ENCODE results near the gene RRP9.

The RRP9 gene

DNA sequence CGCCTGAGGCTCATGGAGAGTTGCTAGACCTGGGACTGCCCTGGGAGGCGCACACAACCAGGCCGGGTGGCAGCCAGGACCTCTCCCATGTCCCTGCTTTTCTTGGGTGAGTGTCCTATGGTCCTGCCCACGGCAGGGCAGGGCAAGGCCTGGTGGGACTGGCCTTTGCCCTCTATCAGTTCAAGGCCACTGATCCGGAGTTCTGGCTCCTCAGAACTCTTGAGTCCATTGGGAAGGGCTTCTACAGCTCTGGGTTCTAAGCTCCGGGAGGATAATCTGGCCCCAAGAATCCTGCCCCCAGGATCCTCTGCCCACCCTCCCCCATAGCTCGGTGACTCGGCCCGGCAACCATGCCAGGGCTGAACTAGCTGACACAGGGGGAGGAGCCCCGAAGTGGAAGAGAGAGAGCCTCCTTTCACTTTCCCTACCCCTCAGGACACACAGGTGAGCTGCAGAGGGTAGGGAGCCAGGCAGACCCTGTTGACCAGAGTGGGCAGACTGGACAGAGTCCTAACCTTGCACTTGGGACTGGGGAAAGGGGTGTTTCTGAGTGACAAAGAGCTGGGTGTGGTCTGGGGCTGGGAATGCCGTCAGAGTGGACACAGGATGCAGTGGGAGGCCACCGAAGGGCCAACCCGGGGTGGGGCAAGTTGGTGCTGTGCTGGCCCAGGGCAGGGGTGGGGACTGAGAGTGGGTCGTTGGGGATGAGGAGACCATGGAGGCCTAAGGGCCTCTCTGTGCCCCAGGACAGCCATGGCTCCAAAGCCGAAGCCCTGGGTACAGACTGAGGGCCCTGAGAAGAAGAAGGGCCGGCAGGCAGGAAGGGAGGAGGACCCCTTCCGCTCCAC, 1.1 kb upstream of the RRP9 start:
- TF ChIP-seq, protein P1, sequence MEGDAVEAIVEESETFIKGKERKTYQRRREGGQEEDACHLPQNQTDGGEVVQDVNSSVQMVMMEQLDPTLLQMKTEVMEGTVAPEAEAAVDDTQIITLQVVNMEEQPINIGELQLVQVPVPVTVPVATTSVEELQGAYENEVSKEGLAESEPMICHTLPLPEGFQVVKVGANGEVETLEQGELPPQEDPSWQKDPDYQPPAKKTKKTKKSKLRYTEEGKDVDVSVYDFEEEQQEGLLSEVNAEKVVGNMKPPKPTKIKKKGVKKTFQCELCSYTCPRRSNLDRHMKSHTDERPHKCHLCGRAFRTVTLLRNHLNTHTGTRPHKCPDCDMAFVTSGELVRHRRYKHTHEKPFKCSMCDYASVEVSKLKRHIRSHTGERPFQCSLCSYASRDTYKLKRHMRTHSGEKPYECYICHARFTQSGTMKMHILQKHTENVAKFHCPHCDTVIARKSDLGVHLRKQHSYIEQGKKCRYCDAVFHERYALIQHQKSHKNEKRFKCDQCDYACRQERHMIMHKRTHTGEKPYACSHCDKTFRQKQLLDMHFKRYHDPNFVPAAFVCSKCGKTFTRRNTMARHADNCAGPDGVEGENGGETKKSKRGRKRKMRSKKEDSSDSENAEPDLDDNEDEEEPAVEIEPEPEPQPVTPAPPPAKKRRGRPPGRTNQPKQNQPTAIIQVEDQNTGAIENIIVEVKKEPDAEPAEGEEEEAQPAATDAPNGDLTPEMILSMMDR (IDR thresholded peaks at IDR 0.05; ENCODE audit: insufficient read depth, low read depth, low read length, missing control alignments) = no peak
- peak overlapping the region; percentile 45 for H3K4me3 ChIP-seq (ENCODE audit: low read length)
- peak; percentile 43 for DNase-seq (ENCODE audit: low read depth)

DNA sequence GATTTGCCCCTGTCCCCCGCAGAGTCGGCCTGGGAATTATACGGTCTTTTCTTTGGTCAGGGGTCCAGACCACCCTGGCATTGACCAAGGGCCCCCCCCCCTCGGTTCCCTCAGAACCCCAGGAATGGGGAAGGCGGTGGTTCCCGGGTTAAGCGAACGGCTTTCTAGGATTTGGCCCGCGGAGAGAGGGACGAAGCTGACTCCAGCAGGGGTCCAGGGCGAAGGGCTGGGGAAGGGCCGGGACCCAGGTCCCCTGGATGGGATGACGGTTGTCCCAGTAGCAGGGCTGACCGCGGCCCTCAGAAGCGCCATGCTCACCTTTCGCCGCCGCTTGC, 274 bp downstream of the RRP9 start:
- TF ChIP-seq, protein P1 (IDR thresholded peaks at IDR 0.05; ENCODE audit: insufficient read depth, low read depth, low read length, missing control alignments) = no peak

DNA sequence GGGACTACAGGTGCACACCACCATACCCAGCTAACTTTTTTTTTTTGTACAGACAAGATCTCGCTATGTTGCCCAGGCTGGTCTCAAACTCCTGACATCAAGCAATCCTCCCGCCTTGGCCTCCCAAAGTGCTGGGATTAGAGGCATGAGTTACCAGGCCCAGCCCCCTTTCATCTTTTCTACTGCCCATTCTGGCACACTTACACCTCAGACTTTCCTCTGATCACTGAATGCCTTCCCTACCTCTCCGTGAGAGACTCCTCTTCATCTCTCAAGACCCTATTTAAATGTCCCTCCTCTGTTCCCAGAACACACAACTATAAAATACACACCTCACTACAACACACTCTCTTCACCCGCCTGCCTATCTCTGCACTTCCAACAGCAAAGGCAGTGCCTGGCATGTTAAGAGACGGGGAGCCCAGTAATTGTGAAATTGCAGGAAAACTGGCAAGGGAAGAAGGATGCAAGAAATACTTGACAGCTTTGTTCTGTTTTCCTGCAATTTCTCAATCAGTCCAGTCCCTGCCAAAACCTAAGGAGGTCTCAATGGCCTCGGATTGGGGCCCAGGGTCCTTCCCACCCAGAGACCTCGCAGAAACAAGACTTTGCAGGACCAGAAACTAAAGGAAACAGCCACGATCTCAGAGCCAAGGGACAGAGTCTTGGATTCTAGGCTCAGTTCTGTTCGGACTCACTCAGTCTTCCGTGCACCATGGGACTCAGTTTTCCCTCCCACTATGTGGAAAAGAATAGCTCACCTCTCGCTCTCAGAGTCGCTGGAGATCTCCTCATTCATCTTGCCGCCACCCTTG, 849 bp downstream of the RRP9 start:
- peak overlapping the region; percentile 82 for H3K4me3 ChIP-seq (ENCODE audit: low read length)
- TF ChIP-seq, protein P1 (IDR thresholded peaks at IDR 0.05; ENCODE audit: insufficient read depth, low read depth, low read length, missing control alignments) = no peak
- peak; percentile 23 for DNase-seq (ENCODE audit: low read depth)

More for the DNA sequence above, 274 bp downstream of the RRP9 start:
- DNase-seq (ENCODE audit: low read depth) = no peak
- H3K4me3 ChIP-seq (ENCODE audit: low read length) = peak overlapping the region; percentile 82

DNA sequence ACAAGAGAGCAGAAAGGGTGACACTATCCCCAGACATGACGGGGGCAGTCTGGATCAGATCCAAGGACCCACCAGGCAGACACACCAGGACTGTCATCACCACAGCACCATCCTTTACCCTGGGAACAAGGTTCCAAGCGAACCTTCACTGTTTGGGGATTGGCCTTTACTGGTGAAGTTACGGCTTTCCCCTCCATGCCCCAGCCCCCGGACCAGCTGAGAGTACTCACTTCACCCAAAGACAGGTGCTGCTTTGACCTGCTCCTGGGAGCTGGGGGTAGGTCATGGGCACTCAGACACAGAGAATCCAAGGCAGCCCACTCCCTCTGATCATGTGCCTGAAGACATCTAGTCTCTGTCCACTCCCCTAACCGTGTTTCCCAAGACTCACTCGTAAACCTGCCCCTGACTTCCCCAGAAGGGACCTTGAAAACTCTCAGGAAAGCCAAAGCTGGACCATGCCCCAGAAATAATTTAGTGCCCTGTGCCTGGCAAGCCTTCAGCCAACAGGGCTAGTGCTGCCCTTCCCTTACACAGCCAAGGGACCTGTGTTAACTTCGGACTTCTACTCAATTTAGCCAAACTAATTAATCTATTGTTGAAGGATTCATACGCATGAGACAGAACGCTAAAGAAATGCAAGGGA, 2.8 kb downstream of the RRP9 start:
- no peak overlapping the region for H3K4me3 ChIP-seq (ENCODE audit: low read length)
- no peak for DNase-seq (ENCODE audit: low read depth)
- TF ChIP-seq, protein P1 (IDR thresholded peaks at IDR 0.05; ENCODE audit: insufficient read depth, low read depth, low read length, missing control alignments) = no peak

- TF ChIP-seq, protein P1 (IDR thresholded peaks at IDR 0.05; ENCODE audit: insufficient read depth, low read depth, low read length, missing control alignments) = no peak
- DNase-seq (ENCODE audit: low read depth) = no peak
- H3K4me3 ChIP-seq (ENCODE audit: low read length) = no peak overlapping the region
These were observed 3.9 kb downstream of the RRP9 start for GRCh38 chr3:51937611-51938450.

GRCh38 chr3:51937014-51937413, 4.7 kb downstream of the RRP9 start:
- no peak for DNase-seq (ENCODE audit: low read depth)
- H3K4me3 ChIP-seq (ENCODE audit: low read length) = no peak overlapping the region
- TF ChIP-seq, protein P1 (IDR thresholded peaks at IDR 0.05; ENCODE audit: insufficient read depth, low read depth, low read length, missing control alignments) = no peak

Data from epithelial cell of esophagus (primary cell).